GM18870 (cell line): ENCODE measurements around the gene USP44.

Experiments used
- ATAC-seq: cut with Tn5 transposase; IDR thresholded peaks from one replicate; pipeline ENCODE4 v1.9.1; 2021; ENCODE audit warnings: moderate library complexity; ENCODE audit not compliant: unreplicated experiment

Gene USP44

DNA sequence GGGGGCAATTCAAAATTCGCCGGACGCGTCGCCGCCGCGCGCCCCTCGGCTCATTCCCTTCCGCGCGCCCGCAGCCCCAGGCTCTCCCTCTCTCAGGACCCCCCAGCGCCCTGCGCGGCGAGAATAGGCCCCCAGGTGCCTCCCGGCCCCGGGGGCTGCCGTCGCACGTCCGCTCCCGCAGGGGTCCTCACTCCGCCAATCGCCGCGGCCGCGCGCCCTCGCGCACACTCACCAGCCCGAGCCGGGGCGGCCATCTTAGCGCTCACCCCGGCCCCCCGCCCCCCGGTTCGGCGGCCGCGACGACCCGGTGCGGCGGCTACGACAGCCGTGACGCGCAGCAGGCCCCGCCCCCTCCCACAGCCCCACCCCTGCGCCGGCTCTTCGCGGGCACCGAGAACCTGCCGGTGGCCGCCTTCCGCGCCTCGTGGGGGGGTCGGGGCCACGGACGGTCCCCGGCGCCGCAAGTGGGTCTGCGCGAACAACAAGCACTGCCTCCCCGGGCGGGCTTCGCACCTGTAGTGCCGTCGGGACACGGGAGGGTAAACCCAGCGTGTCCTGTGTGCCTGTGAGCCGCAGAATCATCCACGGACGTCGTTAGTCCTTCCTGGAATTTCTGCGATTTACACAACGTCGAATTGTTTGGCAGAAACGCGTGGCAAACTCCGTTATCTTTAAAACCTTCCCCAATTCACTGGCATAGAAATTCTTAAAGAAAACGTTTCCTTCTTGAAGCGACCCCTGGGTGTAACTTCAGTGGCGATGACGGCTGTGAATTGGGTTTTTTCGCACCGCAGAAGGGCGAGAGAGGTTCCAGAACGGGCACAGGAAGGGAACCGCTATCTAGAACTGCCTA lies 2.5 kb downstream of the USP44 start:
- ATAC-seq: no peak

DNA sequence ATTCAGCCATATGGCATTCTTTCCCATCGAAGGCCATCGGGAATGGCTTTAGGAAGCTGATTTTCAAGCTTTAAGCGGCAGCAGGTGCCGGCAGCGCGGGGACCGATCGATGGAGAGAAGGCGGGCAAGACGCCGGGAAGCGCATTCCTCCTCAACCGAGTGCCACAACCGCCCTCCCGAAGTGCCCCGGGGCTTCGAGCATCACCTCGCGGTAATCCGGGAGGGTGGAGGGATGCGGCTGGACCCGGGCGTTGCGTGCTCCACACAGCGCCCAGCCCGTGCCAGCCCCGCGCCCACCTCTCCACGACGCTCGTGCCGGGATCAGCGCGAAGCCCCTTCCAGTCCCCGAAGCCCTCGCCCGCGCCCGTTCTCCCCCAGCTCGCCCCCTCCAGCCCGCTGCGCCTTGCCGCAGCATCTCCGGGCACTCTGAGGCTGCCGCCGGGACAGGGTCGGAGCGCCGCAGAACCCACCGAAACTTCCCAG lies 3.2 kb downstream of the USP44 start:
- ATAC-seq: no peak

DNA sequence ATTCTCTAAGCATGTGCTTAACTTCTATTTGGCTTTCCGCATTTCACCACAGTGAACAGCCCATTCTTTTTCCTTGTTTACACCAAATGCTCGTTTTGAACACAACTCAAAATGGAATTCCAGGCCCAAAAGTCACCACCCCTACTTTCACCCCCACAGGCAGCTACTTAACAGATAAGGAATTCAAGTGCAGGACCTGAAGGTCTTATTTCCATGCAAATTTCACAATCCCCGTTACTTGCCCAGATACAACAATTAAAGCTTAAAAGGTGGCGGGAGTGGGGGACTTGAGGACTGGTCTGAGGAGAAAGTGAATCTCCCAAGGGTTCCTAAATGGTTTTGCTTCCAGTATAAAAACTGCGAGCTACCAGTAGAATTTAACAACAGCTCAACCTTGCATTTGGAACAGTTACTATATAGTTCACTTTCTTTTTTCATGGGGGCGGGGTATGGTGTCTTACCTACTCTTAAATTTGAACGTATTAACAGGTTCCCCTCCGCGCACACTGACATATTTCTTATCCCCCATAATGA lies 3.7 kb downstream of the USP44 start:
- ATAC-seq: no peak

DNA sequence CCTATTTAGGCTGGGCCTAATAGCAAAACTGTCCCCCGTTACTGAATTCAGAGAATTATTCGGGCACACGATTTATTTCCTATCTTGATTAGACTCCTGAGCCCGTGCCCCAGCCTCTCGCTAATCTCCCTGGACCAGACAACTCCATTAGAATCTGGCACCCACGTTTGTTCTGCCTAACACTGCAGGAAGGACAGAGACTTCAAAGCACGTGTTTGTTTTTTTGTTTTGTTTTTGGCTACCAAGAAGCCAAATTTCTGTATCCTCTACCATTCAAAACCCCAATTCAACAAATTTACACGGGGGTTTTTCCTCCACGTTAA lies 4.8 kb downstream of the USP44 start:
- no peak for ATAC-seq

DNA sequence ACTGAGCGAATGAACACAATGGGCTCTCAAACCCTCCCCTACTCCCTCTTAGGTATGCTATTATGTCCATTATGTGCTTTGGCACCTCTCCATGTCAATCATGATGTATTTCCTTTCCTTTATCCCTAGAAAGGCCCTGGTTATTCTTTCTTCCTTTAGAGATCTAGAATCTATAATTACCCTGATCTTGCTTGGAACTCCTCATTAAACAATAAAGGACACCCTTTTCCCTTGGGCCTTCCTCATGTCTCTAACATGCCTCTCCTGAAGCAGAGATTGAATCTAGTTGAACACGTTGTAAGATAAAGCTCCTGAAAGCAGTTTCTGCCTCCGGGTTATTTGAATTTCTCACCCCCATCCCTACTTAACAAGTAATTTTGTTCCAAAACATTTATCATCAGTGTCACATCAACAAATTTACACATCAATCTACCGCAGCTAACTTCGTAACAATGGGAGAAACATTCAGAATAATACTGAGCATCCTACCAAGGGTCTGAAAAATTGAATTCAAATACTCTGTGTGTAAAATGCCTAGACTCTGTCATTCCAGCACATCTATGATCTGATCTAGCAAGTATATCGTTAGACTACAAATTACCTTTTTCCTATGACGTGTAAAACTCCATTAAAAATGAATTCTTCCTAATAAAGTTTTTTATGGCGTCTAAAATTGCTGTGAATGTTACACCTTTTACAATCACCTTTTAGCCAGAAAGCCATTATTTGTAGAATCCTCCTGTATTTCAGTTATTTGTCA lies 5.4 kb downstream of the USP44 start:
- ATAC-seq: no peak

DNA sequence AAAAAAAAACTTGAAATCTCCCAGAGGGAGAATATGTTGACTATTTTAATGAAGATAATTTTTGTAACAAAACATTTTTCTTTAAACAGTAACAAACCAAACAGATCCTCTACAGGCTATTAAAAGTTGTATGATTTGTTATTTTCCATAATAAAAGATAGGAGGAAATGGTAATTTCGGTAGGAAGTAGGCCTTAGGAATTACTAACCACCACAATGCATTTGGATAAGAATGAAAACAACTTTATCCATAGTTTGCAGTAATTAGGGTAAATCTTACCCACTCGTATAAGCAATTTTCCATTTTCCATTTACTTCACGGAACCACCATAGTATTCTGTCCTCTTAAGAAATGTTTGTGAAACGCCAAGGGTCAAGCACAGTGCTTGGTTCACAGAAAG lies 6.0 kb downstream of the USP44 start:
- no peak for ATAC-seq

DNA sequence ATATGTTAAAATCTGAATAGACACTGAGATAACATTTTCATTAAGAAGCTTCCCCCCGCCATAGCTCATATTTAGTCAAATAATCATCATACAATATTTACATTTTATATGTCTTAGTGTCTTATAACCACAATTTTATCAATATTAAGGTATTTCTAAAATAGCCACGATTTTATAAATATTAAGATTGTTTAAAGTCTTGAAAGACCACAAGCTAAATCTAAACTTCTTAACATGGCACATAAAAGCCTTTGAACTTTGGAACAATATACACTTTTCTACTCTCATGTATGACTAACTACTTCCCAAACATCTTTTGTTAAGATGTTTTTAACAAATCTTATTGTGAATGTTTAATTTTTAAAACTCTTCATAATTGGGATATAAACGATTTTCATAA lies 6.5 kb downstream of the USP44 start:
- ATAC-seq: no peak

DNA sequence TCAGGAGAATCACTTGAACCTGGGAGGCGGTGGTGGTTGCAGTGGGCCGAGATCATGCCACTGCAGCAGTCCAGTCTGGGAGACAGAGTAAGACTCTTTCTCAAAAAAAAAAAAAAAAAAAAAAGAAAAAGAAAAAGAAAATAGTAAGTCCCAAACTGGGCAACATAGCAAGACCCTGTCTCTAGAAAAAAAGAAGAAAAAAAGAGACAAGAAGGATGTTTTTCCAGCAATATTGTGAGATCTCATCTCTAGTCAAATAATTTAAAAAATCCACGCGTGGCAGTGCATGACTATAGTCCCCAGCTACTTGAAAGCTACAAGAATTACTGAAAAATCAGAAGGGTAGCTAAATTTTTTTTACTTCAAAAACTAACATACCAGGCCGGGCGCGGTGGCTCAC lies 8.0 kb downstream of the USP44 start:
- ATAC-seq: no peak

DNA sequence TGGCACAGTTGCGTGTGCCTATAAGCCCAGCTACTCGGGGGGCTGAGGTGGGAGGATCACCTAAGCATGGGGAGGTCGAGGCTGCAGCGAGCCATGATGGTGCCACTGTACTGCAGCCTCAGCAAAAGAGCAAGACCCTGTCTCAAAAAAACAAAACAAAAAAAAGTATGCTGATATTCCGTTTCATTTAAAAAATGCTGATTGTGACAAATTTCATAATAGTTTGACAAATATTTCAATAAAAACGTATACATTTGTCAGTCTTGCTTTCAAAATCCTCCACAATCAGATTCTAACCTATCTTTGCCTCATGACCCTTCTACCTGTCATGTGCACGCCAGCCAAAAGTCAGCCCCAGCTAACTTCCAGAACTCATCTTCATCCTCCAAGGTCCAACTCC lies 9.8 kb downstream of the USP44 start:
- ATAC-seq: no peak

DNA sequence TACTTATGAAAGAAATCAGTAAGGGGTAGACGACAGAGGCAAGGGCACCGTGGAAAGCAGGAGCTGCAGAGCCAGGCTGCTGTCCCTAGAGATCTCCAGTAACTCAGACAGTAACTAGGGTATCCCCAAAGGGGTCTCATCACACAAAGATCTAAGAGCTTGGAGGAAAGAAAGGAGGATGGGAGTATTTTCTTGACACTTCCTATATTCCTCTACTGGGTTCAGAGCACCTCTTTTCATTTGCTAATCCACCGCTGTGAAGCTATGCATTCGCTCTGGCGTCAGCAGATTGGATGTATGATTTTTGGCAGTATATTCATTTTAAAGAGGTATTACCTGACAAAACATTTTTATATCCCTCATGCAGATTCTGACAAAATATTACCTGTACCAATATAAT lies 12.6 kb downstream of the USP44 start:
- ATAC-seq: no peak

DNA sequence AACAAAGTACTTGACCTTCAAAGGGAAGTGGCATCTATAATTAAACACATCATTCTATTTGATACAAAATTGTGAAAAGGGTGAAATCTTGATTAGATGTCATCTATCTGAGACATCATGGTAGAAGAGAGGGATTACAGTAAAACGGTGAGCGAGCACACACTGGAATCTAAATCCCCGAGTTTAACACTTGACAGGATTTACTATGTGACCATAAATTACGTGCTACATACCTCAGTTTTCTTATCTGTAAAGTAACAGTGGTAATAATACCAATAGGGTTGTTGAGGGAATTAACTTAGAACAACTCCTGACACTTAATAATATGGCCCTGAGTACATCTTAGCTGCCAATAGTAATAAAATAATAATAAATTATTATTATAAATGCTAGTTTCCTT lies 13.3 kb downstream of the USP44 start:
- no peak for ATAC-seq

DNA sequence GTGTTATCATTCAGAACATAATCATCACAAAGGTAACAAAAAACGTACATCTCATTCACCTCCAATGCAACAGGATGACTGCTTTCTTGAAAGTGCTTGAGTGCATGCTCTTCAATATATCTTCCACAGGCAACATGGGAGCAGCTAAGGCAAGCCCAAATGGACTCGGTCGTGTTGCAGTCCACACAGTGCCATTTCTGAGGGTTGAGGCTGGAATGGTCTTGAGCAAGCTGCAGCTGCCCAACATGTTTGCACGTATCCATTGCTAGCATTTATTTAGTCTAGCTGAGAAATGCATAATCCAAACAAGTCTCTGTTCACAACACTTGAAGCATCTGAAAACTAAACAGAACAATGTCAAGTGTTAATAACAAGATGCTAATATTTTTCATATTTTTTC lies 17.3 kb downstream of the USP44 start:
- no peak for ATAC-seq

DNA sequence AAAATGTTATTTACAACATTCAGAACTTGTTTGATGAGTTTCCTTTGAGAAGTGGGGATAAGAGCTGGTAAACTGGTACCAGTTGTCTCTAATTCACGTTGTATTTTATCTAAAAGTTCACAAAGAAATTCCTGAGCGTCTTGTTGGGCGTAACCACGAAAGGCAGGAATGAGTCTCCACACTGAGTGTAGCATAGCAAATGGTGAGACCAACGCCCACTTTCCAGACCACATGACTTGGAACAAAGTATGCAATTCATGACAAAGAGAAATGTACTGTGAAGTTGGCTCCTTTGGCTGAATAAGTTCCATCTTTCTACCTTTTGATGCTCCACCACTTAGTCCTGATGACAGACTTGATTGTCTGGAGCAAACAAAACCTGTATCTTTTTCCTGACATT lies 18.4 kb downstream of the USP44 start:
- ATAC-seq: no peak

DNA sequence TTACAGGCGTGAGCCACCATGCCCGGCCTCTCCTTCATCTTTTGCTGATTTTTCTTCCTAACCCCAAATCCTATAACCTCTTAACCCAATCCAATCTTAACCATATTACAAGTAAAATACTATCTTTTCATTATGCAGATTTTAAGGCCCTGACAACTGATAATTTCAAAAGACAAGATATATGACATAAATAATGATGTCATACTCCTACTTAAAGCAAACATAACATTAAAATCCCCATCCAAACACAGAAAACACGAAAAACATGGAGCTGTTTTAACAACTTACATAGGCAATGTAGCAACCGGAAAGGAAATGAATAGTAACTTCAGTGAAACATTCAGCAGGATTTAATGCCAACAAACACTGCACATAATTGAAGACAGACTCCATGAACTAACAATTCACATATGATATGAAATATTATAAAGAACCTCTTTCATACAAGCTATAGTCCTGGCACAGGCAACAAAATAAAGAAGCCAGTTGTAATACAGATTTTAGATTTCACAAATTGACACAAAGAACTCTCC lies 21.5 kb downstream of the USP44 start:
- no peak for ATAC-seq

DNA sequence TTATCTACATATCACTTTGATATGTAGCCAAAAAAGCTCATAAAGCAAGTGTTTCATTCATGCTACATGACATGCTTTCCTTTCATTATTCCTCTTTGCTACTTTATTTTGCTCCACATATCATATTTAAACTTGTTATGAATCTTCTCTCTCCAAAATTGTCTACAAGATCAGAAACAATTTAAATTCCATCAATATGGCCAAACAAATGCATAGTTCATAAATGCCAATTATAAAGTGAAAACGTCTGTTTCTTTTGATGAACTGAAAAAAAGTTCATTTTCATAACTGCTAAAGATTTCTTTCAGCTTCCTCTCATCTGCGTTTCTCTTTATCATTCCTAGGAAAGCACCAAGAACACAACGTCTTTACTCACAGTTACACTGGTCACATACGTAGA lies 22.8 kb downstream of the USP44 start:
- ATAC-seq: no peak

DNA sequence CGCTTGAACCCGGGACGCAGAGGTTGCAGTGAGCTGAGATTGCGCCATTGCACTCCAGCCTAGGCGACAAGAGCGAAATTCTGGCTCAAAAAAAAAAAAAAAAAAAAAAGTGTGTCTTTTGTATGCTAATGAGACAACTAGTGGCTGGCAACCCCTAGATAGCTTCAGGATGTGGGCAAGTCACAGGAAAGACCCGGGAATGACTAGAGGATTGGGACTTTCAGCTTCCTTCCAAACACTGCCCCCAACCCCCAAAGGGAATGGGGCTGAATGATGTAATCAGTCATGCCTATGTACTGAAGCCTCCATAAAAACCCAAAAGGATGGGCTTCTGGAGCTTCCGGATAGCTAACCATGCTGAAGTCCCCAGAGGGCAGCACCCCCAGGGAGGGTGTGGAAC lies 28.6 kb downstream of the USP44 start:
- ATAC-seq: no peak

DNA sequence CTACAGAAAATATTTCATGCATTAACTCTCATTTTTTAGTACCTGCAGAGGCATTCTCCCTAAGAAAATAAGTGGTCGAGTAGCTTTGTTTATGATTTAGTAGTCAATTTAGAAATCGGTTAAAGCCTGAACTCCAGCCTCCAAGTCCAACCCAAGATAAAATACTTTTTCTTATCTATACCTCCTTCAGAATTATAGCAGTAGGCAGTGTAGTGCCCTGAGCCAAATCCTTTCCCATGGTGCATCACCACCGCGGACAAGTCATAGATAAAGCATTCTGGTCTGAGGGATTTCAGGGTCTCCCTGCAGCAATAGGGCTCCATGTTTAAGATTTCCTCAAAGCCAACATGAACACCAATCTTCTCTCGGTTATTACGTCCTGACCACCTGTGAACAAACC lies 30.5 kb downstream of the USP44 start:
- ATAC-seq: no peak

DNA sequence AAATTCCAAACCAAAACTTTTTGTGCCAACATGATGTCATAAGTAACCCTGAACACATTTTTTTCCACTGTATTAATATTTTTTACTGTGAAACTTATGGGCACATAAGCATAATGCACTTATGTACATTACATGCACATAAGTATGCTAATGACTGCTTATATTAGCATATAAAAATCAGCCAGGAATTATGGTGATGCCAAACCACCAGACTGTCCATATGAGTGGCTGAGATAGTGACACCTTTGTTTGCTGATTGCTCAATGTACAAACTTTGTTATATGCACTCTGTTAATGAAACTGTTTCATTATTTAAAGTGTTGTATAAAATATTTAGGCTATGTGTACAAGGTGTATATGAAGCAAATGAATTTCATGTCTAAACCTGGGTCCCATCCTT lies 32.3 kb downstream of the USP44 start:
- no peak for ATAC-seq

DNA sequence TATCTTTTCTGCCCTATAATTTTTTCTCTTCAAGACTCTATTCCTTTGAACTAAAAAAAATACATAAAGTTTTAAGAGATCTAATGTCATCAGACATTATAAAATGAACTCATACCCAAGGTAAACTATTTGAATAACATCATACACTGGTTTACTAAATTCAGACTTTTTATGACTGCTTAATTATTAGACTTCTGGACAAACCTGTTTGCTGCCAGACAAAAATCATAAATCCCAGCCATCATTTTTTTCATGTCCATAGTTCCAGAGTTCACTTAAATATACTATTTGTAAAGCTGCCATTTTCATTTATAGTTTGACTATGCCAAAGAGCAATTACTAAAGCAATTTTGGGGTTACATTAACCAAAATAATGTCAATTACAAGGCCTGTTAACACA lies 34.0 kb downstream of the USP44 start:
- no peak for ATAC-seq

DNA sequence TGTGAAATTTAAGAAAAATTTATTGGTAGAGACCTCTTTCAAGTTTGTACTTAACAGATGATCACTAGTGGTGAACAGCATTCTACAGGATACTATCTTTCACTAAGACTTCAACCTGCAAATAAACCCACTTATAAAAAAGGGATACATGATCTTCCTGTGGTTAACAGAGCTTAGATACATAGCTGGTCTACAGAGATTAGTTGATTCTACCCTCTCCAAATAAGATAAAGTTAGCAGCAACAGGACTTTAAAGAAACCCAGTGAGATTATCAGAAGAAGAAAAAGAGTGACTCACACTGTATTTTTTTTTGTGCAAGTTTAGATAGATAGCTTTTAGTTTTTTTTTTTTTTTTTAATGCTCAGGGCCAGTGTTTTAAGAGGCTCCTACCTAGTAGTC lies 34.5 kb downstream of the USP44 start:
- no peak for ATAC-seq

DNA sequence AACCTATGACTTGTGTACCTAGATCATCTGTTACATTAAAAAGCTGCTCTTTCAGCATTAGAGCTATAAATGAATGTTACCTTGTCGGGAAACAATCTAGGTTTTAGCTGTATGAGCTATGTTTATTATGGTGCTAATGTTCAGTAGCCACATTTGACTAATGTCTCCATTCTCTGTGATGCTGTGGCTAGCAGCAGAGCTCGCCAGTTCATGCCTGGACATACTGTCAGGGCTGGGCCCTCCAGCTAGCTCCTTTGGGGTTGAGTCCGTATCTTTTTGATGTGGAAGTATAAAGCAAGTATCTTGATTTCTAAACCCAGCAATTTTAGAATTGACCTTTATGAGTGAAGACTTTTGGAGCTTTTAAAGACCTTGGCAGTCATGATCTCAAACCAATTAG lies 36.1 kb downstream of the USP44 start:
- ATAC-seq: no peak

DNA sequence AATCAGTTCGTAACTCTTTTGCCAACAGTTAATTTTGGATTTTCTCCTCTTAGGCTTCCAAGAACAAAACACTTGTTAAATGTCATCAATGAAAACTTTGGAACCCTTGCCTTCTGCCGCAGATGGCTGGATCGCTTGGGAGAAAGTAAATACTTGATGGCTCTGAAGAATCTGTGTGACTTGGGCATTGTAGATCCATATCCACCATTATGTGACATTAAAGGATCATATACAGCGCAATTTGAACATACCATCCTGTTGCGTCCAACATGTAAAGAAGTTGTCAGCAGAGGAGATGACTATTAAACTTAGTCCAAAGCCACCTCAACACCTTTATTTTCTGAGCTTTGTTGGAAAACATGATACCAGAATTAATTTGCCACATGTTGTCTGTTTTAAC lies 37.7 kb downstream of the USP44 start:
- no peak for ATAC-seq
